Measurements from ENCODE around the gene ATP5PD. TPM values are rescaled to one million over a fixed set of nuclear protein-coding genes. Genes with fewer than 3 reads are reported as not detected.

ATP5PD gene
- total RNA-seq, 1 experiment from 2014 or later = 186 TPM

GRCh38 chr17:74990581-74991105 lies 56.1 kb downstream of the ATP5PD start:
- H4K20me1 ChIP-seq (ENCODE audit: insufficient read depth, low read depth, low read length) = no peaks in the 10 kb centered on the region
- H3K9me3 ChIP-seq (ENCODE audit: low read length) = no peaks in the 10 kb centered on the region
- no peak overlapping the region for H3K4me2 ChIP-seq (ENCODE audit: low read depth, low read length, poor library complexity, severe bottlenecking)
- H3K36me3 ChIP-seq (ENCODE audit: insufficient read depth, low read length) = no peaks in the 10 kb centered on the region
- DNase-seq = no peak
- H3K9ac ChIP-seq (ENCODE audit: low read length) = no peak overlapping the region
- no peaks in the 10 kb centered on the region for H3K27me3 ChIP-seq (ENCODE audit: low read length)
- H3K4me3 ChIP-seq (ENCODE audit: low read length) = no peak overlapping the region
- H3K9me2 ChIP-seq (replicated peaks; ENCODE audit: insufficient read depth, low read length) = no peaks in the 10 kb centered on the region
- H3K27ac ChIP-seq (ENCODE audit: low read length) = no peak overlapping the region
- no peaks in the 10 kb centered on the region for H3K79me2 ChIP-seq (ENCODE audit: low read length)
- no peaks in the 10 kb centered on the region for H3K4me1 ChIP-seq (ENCODE audit: low read length)
- H2AFZ ChIP-seq (ENCODE audit: low read length) = no peak overlapping the region

Small RNA genes lying within 50 kb of the gene (small RNA-seq; reads per million reads assigned to genes)
- gene AC111186.1 = not detected
- gene RF00019 = not detected
- gene RN7SL573P = not detected
- not detected for gene RNU6-362P

Other genes with a start within 250 kb of the ATP5PD start
- gene GRIN2C, start 187.1 kb downstream of the ATP5PD start, total RNA-seq (2014; rRNA removed; shearing (Covaris generic); ENCODE audit: low replicate concordance) = not detected in 2 replicates
- gene FDXR, start 174.0 kb downstream of the ATP5PD start, total RNA-seq (2014; rRNA removed; shearing (Covaris generic); ENCODE audit: low replicate concordance) = 3.2 and 8.4 TPM in 2 replicates
- gene FADS6, start 153.3 kb downstream of the ATP5PD start, total RNA-seq (2014; rRNA removed; shearing (Covaris generic); ENCODE audit: low replicate concordance) = not detected in 2 replicates
- not detected in 2 replicates for gene USH1G, start 123.7 kb downstream of the ATP5PD start, total RNA-seq (2014; rRNA removed; shearing (Covaris generic); ENCODE audit: low replicate concordance)
- gene OTOP2, start 122.7 kb downstream of the ATP5PD start, total RNA-seq (2014; rRNA removed; shearing (Covaris generic); ENCODE audit: low replicate concordance) = not detected in 2 replicates
- not detected in 2 replicates for gene OTOP3, start 111.1 kb downstream of the ATP5PD start, total RNA-seq (2014; rRNA removed; shearing (Covaris generic); ENCODE audit: low replicate concordance)
- gene HID1, start 74.2 kb downstream of the ATP5PD start, total RNA-seq (2014; rRNA removed; shearing (Covaris generic); ENCODE audit: low replicate concordance) = 0.65 TPM in 1 of 2 replicates, not detected in the other
- not detected in 2 replicates for gene CDR2L, start 59.3 kb downstream of the ATP5PD start, total RNA-seq (2014; rRNA removed; shearing (Covaris generic); ENCODE audit: low replicate concordance)
- gene MRPL58, start 34.3 kb downstream of the ATP5PD start, total RNA-seq (2014; rRNA removed; shearing (Covaris generic); ENCODE audit: low replicate concordance) = 33.8 and 34.6 TPM in 2 replicates
- gene KCTD2, start 256 bp upstream of the ATP5PD start, total RNA-seq (2014; rRNA removed; shearing (Covaris generic); ENCODE audit: low replicate concordance) = 21.0 and 24.7 TPM in 2 replicates
- not detected in 2 replicates for gene SLC16A5, start 41.0 kb upstream of the ATP5PD start, total RNA-seq (2014; rRNA removed; shearing (Covaris generic); ENCODE audit: low replicate concordance)
- 6.1 and 12.8 TPM in 2 replicates for gene ARMC7, start 63.0 kb upstream of the ATP5PD start, total RNA-seq (2014; rRNA removed; shearing (Covaris generic); ENCODE audit: low replicate concordance)
- 43.6 and 174 TPM in 2 replicates for gene NT5C, start 84.8 kb upstream of the ATP5PD start, total RNA-seq (2014; rRNA removed; shearing (Covaris generic); ENCODE audit: low replicate concordance)
- gene JPT1, start 107.5 kb upstream of the ATP5PD start, total RNA-seq (2014; rRNA removed; shearing (Covaris generic); ENCODE audit: low replicate concordance) = 98.2 and 159 TPM in 2 replicates
- 136 and 177 TPM in 2 replicates for gene SUMO2, start 136.0 kb upstream of the ATP5PD start, total RNA-seq (2014; rRNA removed; shearing (Covaris generic); ENCODE audit: low replicate concordance)
- gene NUP85, start 158.7 kb upstream of the ATP5PD start, total RNA-seq (2014; rRNA removed; shearing (Covaris generic); ENCODE audit: low replicate concordance) = 40.6 and 47.8 TPM in 2 replicates
- 23.4 and 45.1 TPM in 2 replicates for gene GGA3, start 214.6 kb upstream of the ATP5PD start, total RNA-seq (2014; rRNA removed; shearing (Covaris generic); ENCODE audit: low replicate concordance)
- 48.8 and 58.7 TPM in 2 replicates for gene MRPS7, start 214.9 kb upstream of the ATP5PD start, total RNA-seq (2014; rRNA removed; shearing (Covaris generic); ENCODE audit: low replicate concordance)
- gene MIF4GD, start 224.3 kb upstream of the ATP5PD start, total RNA-seq (2014; rRNA removed; shearing (Covaris generic); ENCODE audit: low replicate concordance) = 44.4 and 63.3 TPM in 2 replicates
- 36.5 and 43.1 TPM in 2 replicates for gene SLC25A19, start 242.5 kb upstream of the ATP5PD start, total RNA-seq (2014; rRNA removed; shearing (Covaris generic); ENCODE audit: low replicate concordance)

All from Karpas-422 (cell line).